HPDE6-E6E7 (cell line): ENCODE measurements around the gene GPC3.

Experiments
- DNase-seq: peaks from one replicate; pipeline ENCODE4 v3.0.0; 2011; ENCODE audit warnings: missing footprints; ENCODE audit errors: extremely low spot score

The GPC3 gene

DNA sequence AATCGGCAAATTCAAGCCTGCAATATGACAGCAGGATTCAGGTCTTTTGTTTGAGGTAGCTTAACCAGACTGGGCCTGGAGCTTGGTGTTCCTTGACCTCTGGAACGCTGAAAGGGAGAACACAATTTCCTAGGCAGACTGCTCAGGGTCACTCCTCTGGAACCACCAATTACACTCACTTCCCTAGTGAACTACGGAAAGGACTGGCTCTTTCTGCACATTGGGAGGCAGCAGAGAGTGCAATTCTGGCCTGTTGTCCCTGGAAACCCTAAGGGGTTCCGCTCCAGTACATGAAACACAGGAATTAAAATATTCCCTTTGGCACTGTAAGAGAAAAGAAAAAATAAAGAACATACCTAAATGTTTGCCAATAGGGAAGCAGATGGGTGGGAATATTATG, 58.6 kb downstream of the GPC3 start:
- DNase-seq, result no peak

DNA sequence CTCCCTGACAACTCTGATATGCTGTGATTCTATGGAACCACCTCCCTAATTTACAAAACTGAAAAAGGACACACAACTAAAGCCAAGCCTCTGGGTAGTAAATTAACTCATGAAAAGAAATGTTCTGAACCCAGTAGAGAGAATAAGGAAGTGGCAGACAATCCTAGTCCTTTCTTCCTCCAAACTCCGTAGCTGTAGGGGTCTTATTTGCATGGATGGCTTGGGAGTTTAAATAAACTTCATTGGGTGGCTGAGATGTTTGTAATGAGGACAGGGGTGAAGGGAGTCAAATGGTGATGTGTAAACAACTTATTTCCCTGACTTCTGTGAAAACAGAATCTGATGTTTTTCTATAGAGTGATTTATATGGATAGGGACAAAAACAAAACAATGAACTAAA, 59.3 kb downstream of the GPC3 start:
- DNase-seq, result no peak

GRCh38 chrX:133924548-133924947, 60.8 kb downstream of the GPC3 start:
- no peak for DNase-seq

- DNase-seq, result no peak
Measured at GRCh38 chrX:133923548-133923947, 61.8 kb downstream of the GPC3 start.

GRCh38 chrX:133923113-133923512, 62.3 kb downstream of the GPC3 start:
- DNase-seq, result no peak

DNA sequence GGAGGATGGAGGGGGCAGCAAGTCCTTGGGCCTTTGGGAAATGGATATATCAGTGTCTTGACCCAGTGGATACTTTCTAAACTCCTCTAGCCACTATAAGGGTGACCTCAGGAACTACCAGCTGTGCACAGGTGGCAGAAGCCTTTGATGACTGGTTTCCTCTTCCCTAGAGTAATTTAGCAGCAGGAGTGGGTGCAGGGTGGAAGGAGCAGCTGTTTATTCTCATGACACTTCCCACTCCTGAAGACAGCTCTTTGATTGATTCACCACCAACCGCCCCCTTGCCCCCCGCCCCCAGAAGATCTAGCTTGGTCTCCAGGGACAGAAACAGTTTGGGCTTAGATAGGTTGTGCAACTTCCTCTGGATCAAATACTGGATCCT, 63.0 kb downstream of the GPC3 start:
- DNase-seq, result no peak

- peak; percentile 21 for DNase-seq
Measured at GRCh38 chrX:133921764-133922389, 63.5 kb downstream of the GPC3 start.

GRCh38 chrX:133921086-133921485, 64.3 kb downstream of the GPC3 start:
- no peak for DNase-seq

GRCh38 chrX:133918361-133918771, 67.0 kb downstream of the GPC3 start:
- no peak for DNase-seq

GRCh38 chrX:133916984-133917722, 68.2 kb downstream of the GPC3 start:
- DNase-seq, result no peak

DNA sequence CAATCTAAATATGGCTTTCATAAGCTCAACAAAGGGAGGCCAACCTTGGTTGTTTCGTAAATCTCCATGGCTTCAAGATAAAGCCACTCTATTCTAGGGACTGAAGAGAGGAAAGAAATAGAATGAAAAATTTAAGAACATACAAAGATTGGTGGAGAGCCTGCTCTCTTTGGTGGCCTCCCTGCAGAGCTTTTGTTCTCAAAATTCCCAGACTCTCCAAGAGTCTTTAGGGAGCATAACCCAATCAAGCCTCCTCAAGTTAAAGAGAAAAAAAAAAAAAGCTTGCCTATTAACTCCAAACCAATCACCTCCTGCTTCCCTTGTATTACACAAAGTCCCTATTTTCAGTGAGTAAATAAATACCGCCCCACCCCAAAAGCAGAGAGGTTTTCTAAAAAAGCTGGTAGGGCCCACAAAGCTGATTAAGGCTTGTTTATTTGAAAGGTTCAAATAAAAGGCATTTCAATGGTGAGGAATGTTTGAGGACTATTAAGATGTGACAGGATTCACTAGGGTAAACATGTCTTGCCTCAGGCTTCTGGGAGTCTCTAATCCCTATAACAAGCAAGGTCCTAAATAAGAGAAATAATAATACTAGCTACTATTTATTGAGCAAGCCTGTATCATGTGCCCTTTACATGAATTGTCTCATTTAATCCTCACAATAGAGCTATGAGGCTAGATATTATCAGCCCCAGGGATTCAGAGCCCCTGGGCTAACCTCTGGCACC, 71.6 kb downstream of the GPC3 start:
- no peak for DNase-seq

GRCh38 chrX:133913009-133913408, 72.4 kb downstream of the GPC3 start:
- no peak for DNase-seq

- no peak for DNase-seq
Measured at GRCh38 chrX:133911825-133912495, 73.4 kb downstream of the GPC3 start.

DNA sequence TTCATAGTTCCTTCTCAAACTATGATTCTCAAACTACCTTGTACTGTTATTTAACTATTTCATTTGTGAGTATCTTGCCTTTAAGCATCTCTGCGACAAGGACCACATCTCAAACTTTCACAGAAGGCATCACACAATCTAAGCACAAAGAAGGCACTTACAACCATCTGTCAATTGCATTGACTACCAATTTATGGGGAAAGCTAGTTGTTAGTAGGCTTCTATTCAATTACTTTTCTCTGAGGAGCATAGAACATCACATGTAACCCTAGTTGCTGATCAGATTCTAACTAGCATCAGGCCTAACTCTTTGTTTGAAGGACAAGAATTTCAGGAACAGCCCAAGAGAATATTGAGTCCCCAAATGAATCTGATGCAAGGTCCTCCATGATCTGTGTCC, 74.9 kb downstream of the GPC3 start:
- DNase-seq, result no peak

DNA sequence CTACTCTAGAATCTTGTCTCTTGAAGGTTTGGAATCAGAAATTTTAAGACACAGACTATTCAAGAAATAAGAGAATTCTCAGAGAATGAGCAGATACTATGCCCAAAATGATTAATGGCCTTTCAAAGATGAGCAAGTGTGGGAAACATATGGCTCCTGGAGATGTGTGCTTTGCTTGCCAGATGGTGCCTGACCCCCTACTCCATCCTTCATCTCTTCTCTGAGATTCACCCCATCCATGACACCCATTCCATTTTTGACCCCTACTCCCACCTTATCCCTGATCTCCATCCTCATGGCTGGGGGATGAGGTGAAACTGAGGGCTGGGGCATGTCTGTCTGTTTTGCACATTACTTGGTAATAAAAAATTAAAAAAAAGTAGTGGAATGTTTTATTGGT, 75.5 kb downstream of the GPC3 start:
- no peak for DNase-seq

GRCh38 chrX:133908223-133908955, 77.0 kb downstream of the GPC3 start:
- DNase-seq, result no peak

GRCh38 chrX:133907606-133908005, 77.8 kb downstream of the GPC3 start:
- DNase-seq, result no peak

GRCh38 chrX:133905305-133905704, 80.1 kb downstream of the GPC3 start:
- no peak for DNase-seq

DNA sequence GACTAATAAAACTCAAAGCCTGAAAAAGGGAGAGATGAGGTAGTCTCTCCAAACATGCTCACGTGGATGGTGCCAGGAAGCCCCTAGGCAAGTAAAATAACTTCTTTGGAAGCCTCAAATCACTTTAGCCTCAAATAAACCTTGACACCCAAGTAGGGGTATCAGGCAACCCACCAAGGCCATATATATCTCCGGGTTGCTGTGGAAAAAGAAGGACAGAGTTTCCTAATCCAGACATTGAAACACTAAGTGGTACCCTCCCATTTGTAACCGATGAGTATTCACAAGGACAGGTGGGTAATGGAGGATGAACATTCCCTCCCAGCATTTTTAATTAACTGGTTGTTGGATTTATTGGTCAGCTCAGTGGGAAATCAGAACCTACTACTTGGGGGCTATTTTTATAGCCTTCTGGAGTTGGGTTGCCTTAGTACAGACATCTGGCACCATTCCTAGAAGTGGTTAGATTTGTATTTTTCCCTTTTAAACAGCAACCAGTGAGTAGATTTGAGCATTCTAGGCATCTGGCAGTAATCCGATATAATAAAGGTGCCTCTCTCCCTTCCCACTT, 87.7 kb downstream of the GPC3 start:
- DNase-seq, result no peak

DNA sequence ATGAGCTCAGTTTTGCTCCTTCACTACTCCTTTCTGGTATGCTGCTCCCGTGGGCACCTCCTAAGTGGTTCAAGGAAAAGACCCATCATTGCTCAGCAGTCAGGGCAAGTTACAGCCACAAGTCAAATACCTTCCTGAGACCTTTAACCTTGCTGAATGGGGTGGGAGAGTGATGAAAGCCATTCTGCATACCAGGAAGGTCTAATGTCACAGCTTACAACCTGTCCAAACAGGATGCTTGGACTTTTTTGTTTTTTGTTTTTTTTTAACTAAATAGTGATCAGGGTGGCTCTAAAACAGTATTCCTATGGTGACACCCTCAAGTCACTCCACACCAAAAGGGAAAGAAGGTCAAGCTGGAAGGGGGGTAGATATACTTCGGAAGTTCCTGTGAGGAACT, 93.1 kb downstream of the GPC3 start:
- DNase-seq, result no peak

GRCh38 chrX:133888984-133889383, 96.4 kb downstream of the GPC3 start:
- DNase-seq, result no peak
